WI38 (cell line): ENCODE measurements around the gene IPO13.

Experiments used
- H3K4me3 ChIP-seq: 2 replicates; pipeline ENCODE4 v1.5.1; 2011; ENCODE audit warnings: low read depth, mild to moderate bottlenecking, control low read depth, low read length
- CTCF ChIP-seq: IDR thresholded peaks from 2 replicates; pipeline ENCODE4 v1.5.1; 2012; ENCODE audit warnings: low read depth, mild to moderate bottlenecking, control low read depth, low read length

The IPO13 gene

GRCh38 chr1:43936431-43937151 lies 10.2 kb upstream of the IPO13 start:
- peak overlapping the region; percentile 27; the same call in 1 of the 2 replicates for H3K4me3 ChIP-seq
- no peak for TF ChIP-seq CTCF

GRCh38 chr1:43937179-43937865 lies 9.4 kb upstream of the IPO13 start:
- no peak for TF ChIP-seq CTCF
- no peak overlapping the region for H3K4me3 ChIP-seq

- no peak overlapping the region for H3K4me3 ChIP-seq
- TF ChIP-seq CTCF, result no peak
Measured at GRCh38 chr1:43938383-43938782, 8.4 kb upstream of the IPO13 start.

DNA sequence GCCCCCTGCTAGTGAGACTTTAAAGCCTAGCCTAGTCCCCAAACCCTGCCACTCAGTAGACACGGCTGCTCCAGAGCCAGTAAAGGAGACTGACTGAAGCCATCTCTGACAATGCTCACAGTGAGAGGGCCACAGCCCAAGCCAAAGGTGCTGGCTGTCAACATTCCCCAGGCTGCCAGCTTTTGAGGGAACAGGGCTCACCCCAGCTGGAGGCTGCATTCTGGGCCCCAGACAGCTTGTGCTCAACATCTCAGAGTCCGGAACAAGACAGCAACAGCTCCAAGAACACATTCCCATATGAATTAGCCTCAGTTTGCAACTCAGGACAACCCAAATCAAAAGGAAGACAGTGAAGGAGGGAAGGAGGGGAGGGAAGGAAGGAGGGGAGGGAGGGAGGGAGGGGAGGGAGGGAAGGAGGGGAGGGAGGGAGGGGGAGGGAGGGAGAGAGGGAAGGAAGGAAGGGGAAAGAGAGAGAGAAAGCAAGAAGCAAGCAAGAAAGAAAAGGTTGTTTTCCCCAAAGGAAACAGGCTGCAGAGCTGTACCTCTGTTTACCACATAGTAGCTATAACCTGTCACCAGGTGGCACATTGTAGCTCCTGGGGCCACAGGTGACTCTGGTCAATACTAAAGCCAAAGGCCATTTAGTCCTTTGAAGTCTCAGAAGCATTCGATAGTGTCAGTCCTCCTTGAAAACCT lies 7.7 kb upstream of the IPO13 start:
- no peak overlapping the region for H3K4me3 ChIP-seq
- no peak for TF ChIP-seq CTCF

GRCh38 chr1:43942411-43942810 lies 4.3 kb upstream of the IPO13 start:
- no peak for TF ChIP-seq CTCF
- H3K4me3 ChIP-seq, result no peak overlapping the region

GRCh38 chr1:43944860-43945259 lies 1.9 kb upstream of the IPO13 start:
- no peak overlapping the region for H3K4me3 ChIP-seq
- TF ChIP-seq CTCF, result no peak
